A673 (cell line): ENCODE data around the gene UVSSA.

ENCODE experiments used
- CTCF ChIP-seq: fragments of 300-800, 200-600 bp; sonication (generic); conservative IDR thresholded peaks from 2 replicates; pipeline ENCODE4 v1.5.1; 2017; ENCODE audit warnings: low read depth, mild to moderate bottlenecking, antibody characterized with exemption, low read length, moderate library complexity, mixed read lengths
- EZH2 ChIP-seq: fragments of 200-600 bp; sonication (generic); IDR thresholded peaks from 2 replicates; pipeline ENCODE4 v1.6.1; 2017; ENCODE audit warnings: borderline replicate concordance, low read depth, mild to moderate bottlenecking, mixed read lengths, antibody characterized with exemption, low read length; ENCODE audit not compliant: poor library complexity, severe bottlenecking

DNA sequence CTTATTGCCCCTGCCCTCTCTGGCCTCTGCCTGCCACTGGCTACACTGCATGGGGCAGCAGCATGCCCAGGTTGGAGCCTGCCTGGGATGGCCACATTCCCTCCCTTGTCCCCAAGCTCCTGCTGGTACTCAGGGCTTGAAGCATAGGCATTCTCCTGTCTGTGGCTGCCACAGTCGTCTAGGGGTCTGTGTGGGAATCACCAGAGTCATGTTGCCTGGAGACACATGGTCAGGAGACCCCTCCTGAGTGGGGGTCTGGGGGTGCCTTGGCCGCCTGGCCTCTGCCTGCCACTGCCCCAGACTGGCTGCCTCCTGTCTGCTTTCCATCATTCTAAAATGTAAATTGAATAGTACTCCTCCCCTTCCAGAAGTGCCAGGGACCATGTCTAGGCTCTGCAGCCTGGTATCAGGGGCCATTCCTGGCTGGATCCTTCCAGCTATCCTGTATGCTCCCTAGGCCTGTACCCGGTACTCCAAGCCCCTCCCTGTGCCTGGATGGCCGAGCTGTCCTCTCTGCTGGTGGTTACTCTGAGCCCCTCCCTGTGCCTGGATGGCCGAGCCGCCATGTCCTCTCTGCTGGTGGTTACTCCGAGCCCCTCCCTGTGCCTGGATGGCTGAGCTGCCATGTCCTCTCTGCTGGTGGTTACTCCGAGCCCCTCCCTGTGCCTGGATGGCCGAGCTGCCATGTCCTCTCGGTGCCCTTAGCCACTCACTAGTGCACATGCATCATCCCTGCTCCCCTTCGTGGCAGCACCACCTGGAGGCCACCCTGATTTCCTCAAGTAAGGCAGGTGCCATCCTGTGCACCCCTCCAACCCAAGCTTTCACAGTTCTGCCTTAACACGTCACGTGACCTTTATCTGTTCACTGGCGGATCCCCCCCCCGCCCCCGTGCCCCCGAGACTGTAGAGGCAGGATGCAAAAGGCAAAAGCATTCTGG, 64.7 kb downstream of the UVSSA start:
- TF ChIP-seq EZH2 (no peak), CTCF (no peak)
